GM19043 (cell line): ENCODE data around the gene RAB3IL1.
"Not testable (repeated sequence)": the region's sequence is repeated elsewhere in the genome, so short reads cannot be mapped to it uniquely, and the experiment has no call there.

Source experiments
- ATAC-seq: cut with Tn5 transposase; IDR thresholded peaks from one replicate; pipeline ENCODE4 v1.9.1; 2021; ENCODE audit warnings: low read depth; ENCODE audit not compliant: unreplicated experiment

The RAB3IL1 gene, protein sequence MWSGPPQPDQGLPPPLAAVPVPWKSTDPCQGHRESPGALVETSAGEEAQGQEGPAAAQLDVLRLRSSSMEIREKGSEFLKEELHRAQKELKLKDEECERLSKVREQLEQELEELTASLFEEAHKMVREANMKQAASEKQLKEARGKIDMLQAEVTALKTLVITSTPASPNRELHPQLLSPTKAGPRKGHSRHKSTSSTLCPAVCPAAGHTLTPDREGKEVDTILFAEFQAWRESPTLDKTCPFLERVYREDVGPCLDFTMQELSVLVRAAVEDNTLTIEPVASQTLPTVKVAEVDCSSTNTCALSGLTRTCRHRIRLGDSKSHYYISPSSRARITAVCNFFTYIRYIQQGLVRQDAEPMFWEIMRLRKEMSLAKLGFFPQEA

GRCh38 chr11:61917334-61918109 is at the start of gene RAB3IL1:
Gene RAB3IL1 (minus strand): TSS chr11:61917566. CDS start chr11:61917367, 199 bp downstream.
- no peak for ATAC-seq

- no peak for ATAC-seq
These were observed 49.4 kb upstream of the RAB3IL1 start for GRCh38 chr11:61966734-61967115.

DNA sequence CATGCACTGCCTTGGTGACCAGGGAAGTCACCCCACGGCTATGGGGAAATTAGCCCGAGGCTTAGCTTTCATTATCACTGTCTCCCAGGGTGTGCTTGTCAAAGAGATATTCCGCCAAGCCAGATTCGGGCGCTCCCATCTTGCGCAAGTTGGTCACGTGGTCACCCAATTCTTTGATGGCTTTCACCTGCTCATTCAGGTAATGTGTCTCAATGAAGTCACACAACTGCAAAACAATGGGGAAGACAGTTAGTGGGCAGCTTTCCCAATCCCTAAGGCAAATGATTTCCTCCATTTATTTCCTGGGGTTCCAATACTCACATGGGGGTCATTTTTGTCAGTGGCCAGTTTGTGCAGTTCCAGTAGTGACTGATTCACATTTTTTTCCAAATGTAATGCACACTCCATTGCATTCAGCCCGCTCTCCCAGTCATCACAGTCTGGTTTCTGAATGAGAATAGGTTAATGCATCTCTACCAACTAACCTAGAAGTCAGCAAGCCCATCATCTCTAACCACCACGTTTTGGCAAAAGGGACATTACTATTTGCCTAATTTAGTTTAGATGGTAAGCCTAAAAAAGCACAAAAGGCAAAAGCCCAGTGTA is 47.4 kb upstream of the RAB3IL1 start:
- ATAC-seq = not testable (repeated sequence)

- no peak for ATAC-seq
These were observed 46.8 kb upstream of the RAB3IL1 start for GRCh38 chr11:61964058-61964665.

DNA sequence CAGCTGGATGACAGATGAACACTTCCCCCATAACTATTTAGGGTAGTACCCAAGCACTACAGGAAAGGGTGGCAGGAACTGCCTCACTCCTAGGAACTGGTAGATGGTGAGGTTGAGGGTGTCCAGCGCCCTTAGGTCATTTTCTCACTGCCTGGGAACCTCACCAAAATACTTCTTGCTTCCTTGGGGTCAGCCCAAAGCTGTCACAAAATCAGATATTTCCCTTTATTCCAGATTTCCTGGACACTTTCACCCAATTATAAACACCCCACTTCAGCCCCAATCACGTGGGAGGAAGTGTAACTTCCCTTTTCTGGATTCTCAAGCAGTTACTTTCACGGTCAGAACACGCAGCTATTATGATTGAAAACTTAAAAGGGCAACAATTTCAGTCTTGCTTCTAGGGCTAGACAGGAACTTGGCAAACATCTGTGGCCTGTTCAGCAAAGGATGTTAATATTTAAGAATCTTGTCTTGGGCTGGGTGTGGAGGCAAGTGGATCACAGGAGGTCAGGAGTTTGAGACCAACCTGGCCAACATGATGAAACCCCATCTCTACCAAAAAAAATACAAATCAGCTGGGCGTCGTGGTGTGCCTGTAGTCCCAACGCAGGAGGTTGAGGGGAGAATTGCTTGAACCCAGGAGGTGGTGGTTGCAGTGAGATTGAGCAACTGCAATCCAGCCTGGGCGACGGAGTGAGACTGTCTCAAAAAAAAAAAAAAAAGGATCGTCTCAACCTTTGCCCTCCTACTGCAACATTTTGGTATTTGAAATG is 46.1 kb upstream of the RAB3IL1 start:
- ATAC-seq = no peak

- ATAC-seq = no peak
These were observed 45.6 kb upstream of the RAB3IL1 start for GRCh38 chr11:61963016-61963281.

DNA sequence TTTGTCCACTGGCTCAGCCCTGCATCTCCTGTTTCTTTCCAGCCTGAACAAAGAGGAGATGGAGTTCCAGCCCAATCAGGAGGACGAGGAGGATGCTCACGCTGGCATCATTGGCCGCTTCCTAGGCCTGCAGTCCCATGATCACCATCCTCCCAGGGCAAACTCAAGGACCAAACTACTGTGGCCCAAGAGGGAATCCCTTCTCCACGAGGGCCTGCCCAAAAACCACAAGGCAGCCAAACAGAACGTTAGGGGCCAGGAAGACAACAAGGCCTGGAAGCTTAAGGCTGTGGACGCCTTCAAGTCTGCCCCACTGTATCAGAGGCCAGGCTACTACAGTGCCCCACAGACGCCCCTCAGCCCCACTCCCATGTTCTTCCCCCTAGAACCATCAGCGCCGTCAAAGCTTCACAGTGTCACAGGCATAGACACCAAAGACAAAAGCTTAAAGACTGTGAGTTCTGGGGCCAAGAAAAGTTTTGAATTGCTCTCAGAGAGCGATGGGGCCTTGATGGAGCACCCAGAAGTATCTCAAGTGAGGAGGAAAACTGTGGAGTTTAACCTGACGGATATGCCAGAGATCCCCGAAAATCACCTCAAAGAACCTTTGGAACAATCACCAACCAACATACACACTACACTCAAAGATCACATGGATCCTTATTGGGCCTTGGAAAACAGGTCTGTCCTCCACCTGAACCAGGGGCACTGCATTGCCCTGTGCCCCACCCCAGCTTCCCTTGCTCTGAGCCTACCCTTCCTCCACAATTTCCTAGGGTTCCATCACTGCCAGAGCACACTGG is 45.0 kb upstream of the RAB3IL1 start:
- no peak for ATAC-seq

DNA sequence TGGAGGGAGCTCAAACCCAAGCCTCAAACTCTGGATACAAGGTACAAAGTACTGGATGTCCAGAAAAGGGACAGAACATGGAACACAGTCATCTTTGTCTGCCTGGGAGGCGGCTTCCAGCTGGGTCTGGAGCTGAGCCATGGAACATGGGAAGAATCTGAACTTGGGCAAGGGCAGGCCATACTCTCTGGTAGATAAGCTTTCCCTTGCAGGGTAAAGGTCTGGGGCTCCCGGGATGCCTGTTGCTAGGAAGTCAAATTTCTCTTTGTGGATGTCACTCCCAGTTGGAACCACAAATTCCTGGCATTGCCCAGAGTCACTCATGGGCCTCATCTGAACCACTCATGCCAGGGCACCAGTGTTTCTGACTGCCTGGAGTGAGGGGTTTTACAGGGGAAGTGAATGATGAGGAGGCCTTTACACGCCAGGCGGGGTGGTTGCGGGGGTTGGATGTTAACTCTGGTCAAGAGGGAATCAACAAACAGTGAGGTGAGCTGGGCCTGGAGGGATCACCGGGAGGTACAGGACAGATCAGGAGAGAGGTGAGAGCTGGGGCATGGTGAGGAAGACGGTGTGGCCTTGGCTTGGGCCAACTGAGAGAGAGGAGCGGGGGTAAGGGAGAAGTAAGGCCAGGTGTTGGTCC is 44.3 kb upstream of the RAB3IL1 start:
- no peak for ATAC-seq

DNA sequence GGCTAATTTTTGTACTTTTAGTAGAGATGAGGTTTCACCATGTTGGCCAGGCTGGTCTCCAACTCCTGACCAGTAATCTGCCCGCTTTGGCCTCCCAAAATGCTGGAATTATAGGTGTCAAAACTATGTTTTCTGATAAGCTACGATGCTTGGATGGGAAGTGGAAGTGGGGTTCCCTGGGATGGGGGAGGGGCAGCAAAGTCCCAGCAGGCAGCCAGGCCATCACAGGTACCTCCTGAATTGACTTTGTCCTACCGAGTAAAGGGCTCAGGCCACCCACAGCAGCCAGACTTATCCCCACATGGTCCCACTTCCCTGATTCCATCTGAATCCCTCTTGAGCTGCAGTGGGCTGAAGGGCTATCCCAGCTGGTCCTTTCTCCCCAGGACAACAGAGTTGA is 43.2 kb upstream of the RAB3IL1 start:
- ATAC-seq = no peak

GRCh38 chr11:61959678-61960077 is 42.3 kb upstream of the RAB3IL1 start:
- ATAC-seq = no peak

GRCh38 chr11:61959114-61959513 is 41.7 kb upstream of the RAB3IL1 start:
- no peak for ATAC-seq

- ATAC-seq = no peak
These were observed 41.2 kb upstream of the RAB3IL1 start for GRCh38 chr11:61958590-61958989.

DNA sequence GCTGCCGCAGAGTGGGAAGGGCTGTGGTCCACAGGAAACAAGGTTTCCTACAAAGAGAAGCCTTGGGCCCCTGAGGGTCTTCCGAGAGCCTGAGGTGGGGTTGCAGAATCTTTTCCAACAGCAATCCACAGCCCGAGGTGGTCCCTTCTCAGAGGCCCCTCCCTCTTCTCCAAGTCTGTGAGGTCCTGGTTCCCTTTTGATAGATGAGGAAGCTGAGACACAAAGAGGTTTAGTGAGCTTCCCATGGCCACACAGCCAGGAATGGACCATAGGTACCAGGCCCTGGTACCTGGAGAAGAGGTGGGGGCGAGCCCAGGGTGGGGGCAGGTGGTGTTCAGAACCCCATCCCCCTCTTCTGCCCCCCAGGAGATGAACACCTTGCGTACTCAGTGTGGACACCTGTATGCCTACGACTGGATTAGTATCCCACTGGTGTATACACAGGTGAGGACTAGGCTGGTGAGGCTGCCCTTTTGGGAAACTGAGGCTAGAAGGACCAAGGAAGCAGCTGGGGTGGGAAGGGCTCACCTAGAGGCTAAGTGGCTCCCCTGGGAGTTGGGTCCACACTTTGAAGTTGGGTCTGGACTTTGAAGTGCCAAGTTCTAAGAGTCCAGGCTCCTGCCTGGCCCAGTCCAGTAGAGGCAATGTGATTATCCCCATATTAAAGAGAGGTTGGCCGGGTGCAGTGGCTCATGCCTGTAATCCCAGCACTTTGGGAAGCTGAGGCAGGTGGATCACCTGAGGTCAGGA is 39.8 kb upstream of the RAB3IL1 start:
- ATAC-seq = no peak

GRCh38 chr11:61956191-61957020 is 39.0 kb upstream of the RAB3IL1 start:
- no peak for ATAC-seq

GRCh38 chr11:61955422-61956135 is 38.2 kb upstream of the RAB3IL1 start:
- no peak for ATAC-seq

DNA sequence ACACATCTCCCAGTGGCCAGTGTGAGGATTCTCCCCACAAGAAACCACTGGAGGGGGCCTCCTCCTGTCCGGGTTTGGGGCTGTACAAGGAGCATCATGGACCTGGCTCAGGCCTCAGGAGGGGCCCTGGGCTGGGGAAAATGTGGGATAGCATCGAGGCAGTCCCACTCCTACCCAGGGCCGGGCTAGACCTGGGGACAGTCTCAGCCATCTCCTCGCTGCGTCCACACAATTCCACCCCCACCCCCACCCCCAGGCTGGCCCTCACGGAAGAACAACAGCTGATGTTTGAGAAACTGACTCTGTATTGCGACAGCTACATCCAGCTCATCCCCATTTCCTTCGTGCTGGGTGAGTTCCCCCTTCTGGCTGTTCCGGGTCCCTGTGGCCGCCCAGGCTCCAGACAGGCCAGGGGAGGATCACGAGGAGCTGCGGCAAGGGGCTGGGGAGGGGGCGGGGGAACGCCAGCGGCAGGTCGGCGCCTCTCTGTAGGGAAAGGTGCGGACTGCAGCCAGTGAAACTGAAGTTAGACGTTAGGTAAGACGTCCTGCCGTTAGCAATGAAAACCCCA is 37.6 kb upstream of the RAB3IL1 start:
- ATAC-seq = no peak
